ENCODE data around the gene GP9. TPM values are rescaled to one million over a fixed set of nuclear protein-coding genes. Genes with fewer than 3 reads are reported as not detected.
"Not testable (repeated sequence)": the region's sequence is repeated elsewhere in the genome, so short reads cannot be mapped to it uniquely, and the experiment has no call there.

GP9 gene
- polyA plus RNA-seq, 12 donors = 0.13 to 0.75 (median 0.34) TPM; not detected in 3

GRCh38 chr3:129050556-129051295 is 9.9 kb upstream of the GP9 start:
- no peak for DNase-seq

DNA sequence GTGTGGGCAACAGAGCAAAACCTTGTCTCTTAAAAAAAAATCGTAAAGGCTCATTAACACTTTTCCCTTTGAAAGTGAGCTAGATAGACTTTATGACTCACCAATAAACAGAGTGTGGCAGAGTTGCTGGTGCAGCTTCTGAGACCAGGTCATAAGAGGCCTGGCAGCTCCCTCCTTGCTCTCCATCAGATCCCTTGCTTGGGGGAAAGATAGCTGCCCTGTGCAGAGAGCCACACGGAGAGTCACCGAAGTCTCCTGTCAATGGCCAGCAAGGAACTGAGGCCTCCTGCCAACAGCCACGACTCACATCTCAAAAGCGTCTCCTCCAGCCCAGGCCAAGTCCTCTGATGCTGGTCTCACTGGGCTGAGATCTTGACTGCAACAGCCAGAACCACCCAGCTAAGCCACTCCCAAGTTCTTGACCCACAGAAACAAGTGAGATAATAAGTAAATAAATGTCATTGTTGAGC is 8.7 kb upstream of the GP9 start:
- no peak for DNase-seq

- DNase-seq = peak; percentile 43
Measured at GRCh38 chr3:129052675-129053074, 7.9 kb upstream of the GP9 start.

DNA sequence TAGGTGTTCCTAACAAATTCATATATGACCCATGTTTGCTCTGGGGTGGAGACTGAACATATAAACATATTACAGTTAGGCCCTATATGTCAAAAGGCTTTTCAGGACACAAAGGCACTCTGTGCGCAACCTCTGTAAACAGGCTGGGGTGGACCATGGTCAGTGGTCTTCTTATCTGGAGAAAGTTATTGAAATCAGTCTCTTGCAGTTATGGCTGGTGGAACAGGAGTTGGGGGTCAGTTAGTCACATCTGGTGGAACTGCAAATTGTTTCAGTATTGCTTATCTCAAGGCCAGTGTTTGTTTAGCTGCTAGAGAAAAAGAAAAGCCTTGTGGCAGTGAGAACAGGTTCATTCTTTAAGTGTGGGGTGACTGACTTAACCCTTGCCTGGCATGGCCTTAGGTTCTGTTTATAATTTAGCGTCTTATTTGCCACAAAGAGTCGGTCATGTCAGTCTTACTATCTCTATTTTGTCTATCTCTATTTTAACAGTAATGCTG is 5.9 kb upstream of the GP9 start:
- DNase-seq = no peak

DNA sequence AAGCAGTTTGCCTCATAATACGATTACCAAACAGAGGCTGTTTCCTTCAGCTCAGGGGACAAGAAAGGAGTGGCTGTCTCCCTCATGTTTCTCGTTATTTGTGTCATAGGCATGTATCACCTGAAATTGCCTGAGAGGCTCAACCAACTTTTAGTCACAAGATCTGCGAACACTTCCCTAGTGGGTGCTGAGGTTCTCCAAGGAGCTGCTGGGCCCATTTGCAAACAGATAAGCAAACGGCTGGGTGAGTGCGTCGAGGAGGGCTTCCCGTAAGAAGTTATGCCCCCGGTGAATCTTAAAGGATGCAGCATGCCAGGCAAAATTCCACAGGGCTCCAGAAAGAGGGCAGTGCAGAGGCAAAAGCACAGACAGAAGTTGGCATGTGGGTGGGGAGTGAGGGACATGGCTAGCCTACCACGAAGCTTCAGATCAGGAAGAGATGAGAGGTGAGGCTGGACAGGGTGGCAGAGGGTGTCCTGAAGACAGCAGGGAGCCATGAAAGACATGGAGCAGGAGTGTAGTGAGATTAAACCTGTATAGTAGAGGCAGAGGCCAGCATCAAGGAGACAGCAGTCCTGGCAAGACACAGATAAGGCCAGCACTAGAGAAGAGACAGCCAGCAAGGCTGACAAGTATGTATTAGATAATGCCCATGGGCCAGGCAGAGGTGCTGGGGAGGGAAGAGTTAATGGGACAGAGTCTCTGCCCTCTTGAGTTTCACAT is 4.0 kb upstream of the GP9 start:
- no peak for DNase-seq

GRCh38 chr3:129057249-129057648 is 3.3 kb upstream of the GP9 start:
- DNase-seq = no peak

DNA sequence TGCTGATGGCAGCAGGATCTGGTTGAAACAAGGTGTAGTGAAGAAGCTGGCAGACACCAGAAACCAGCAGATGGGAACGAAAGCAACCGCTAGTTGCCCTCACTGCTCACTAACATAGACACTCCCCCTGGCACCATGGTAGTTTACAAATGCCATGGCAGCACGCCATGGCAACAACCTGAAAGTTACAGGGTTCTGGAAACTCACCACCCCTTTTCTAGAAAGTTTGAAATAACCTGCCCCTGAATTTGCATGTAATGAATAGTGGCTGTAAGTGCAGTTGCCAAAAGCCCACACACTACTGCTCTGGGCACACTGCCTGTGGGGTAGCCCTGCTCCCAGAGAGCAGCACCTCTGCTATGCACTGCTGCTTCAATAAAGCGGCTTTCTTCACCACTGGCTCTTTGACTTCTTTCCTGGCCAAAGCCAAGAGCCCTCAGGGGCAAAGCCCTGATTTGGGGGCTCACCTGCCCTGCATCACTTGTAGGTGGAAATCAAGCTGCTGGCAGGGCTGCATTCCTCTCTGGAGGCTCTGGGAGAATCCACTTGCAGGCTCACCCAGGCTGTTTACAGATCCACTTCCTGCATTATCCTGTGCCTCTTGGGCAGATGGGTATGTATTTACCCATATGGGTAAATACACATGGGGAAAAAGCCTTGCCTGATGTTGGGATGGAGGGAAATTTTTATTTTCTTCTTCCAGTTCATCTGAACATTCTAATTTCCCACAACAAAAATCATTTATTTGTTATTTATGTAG is 2.0 kb upstream of the GP9 start:
- DNase-seq = no peak

DNA sequence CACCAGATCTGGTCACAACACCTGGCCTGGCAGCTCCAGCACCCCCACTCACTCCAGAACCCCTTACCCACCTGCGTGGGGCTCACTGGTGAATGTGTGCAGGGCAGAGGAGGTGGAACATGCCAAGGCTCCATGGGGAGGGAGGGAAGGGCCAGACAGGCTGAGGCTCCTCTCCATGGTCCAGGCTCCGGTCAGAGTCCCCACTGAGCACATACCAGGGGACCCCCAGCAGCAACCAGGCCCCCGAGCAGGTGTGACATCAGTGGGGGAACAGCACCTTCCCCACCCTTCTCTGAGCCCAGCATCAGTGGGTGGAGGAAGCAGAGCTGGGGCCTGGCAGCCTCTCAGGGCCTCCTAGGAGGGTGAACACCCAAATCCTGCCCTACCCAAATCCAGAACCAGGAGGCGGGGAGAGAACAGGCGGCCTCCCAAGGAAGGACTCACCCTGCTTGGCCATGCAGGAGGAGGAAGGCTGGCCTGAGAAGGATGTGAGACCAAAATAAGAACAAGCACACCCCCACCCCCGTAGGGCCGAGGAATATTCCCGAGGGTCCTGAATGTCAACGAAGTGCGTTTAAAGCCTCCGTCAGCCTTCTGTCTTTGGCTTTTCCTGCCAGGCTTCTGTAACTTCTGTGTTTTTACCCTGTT is 1.1 kb upstream of the GP9 start:
- DNase-seq = no peak

DNA sequence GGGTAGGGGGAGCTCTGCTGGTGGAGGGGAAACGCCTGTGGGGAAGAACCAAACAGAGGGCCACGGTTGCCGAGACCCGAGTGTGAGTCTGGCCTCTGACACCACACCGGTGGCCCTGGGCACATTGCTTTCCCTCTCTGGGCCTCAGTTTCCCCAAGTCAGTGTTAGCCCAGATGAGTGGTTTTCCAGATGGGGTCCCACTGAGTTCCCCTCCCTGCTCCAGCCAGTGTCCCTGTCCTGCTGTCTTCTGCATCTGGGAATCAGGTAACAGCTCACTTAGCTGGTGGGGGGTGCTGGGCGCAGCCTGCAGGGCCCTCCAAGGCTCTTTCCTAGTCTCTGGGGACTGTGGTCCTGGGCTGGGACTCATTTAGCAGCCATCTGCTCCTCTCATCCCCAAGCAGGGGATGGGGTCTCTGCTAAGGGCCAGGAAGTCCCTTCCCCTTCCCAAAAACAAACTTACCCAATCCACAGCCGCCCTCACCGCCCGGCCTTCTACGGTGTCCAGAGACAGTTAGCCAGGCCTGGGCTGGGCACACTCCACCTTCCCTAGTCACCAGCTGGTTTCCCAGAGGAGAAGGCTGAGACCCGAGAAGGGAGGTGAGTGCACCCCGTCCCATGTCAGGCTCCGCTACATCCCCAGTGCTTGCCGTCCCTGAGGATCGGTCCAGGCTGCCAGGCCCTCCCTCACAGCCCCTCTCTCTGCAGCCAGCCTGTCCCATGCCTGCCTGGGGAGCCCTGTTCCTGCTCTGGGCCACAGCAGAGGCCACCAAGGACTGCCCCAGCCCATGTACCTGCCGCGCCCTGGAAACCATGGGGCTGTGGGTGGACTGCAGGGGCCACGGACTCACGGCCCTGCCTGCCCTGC is 676 bp downstream of the GP9 start:
- DNase-seq = no peak

DNA sequence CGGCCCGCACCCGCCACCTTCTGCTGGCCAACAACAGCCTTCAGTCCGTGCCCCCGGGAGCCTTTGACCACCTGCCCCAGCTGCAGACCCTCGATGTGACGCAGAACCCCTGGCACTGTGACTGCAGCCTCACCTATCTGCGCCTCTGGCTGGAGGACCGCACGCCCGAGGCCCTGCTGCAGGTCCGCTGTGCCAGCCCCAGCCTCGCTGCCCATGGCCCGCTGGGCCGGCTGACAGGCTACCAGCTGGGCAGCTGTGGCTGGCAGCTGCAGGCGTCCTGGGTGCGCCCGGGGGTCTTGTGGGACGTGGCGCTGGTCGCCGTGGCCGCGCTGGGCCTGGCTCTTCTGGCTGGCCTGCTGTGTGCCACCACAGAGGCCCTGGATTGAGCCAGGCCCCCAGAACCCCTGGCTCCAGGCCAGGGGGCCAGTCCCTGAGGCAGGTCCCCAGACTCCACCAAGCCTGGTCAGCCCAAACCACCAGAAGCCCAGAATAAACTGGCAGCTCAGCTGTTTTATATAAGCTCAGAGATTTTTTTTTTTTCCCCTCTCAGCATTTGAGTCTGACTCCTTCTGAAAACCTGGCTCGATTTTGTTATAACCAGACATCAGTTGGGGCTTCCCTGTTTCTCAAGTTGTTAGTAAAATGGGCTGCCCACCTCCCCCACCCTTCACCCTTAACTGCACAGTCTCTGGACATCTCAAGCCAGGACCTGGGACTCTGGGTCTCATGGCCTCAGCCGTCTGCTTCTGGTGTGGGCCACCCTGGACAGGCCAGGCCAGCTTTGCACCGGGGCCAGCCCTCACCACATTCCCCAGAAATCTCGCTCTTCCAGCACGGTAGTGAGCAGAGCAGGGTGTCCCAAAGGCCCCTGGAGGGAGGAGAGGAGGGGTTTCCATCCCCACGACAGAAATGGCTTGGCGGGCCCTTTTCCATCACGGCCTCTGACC is 1.6 kb downstream of the GP9 start:
- DNase-seq = no peak

- DNase-seq = no peak
Measured at GRCh38 chr3:129063091-129063640, 2.6 kb downstream of the GP9 start.

DNA sequence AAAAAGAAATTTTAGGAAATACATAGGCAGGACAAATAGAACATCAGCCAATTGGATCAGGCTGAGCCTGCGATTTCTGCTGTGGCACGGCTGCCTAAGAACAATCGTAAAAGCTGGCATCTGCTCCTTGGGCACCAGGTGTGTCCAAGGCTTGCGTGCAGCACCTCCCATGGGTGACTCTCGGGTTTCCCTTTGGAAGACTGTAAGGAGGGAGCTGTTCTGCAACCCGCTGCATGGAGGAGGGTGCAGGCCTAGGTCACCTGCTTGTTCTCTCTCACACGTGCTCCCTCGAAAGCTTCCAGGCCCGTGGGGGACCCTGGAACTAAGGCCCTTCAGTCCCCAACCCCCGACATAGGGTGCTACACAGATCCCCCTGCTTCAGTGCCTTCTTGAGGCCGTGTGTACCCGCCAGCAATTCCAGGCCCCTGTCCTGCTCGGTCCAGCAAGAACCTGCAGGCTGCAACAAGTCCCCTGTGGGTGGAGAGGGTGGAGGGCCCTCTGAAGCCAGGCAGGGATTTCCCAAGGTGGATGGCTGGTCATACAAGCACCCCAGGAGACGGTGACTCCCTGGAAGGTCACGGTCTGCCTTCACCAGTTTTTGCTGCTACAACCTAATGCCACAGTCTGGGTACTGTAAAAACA is 3.4 kb downstream of the GP9 start:
- no peak for DNase-seq

DNA sequence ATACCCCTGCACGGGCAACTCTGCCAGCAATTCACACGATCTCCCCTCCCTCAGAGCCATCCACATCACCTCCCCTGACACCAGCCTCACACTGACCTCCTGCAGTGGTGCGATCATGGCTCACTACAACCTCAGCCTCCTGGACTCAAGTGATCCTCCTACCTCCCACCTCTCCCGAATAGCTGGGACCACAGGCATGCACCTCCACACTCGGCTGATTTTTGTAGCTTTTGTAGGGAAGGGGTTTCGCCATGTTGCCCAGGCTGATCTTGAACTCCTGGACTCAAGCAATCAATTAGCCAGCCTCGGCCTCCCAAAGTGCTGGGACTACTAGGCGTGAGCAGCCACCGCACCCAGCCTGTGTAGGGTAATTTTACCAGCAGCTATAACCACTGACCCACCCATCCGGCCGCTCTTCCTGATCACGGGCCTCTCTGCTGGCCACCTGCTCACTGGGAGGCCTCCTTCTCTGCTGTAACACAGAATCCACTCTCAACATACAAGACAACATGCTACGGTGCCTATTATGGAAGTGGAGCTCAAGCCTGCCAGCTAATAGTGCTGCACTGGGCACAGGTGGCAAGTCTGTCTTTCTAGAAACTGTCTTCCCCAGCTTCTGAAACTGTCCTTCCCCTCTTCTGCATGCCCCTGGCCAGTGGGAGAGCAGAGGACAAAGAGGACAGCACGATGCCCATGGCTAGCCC is 4.6 kb downstream of the GP9 start:
- no peak for DNase-seq

GRCh38 chr3:129065720-129066073 is 5.1 kb downstream of the GP9 start:
- DNase-seq = no peak

DNA sequence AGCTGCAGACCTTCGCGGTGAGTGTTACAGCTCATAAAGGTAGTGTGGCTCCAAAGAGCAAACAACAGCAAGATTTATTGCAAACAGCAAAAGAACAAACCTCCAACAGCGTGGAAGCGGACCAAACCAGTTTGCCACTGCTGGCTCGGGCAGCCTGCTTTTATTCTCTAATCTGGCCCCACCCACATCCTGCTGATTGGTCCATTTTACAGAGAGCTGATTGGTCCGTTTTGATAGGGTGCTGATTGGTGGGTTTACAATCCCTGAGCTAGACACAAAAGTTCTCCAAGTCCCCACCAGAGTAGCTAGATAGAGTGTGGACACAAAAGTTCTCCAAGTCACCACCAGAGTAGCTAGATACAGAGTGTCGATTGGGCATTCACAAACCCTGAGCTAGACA is 7.1 kb downstream of the GP9 start:
- not testable (repeated sequence) for DNase-seq

DNA sequence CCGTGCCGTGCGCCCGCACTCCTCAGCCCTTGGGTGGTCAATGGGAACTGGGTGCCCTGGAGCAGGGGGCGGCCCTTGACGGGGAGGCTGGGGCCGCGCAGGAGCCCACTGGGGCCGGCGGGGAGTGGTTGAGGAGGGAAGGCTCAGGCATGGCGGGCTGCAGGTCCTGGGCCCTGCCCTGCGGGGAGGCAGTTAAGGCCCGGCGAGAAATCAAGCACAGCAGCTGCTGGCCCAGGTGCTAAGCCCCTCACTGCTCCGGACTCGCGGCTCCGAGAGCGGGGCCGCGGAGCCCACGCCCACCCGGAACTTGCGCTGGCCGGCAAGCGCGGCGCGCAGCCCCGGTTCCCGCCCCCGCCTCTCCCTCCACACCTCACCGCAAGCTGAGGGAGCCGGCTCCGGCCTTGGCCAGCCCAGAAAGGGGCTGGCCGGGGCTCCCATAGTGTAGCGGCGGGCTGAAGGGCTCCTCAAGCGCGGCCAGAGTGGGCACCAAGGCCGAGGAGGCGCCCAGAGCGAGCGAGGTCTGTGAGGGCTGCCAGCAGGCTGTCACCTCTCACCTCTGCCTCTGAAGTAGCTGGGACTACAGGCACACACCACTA is 7.8 kb downstream of the GP9 start:
- no peak for DNase-seq

- not testable (repeated sequence) for DNase-seq
Measured at GRCh38 chr3:129069313-129070085, 8.9 kb downstream of the GP9 start.

Data from muscle of arm (tissue), 12 donors.